ENCODE results near the gene EIPR1. TPM values are rescaled to one million over a fixed set of nuclear protein-coding genes. Genes with fewer than 3 reads are reported as not detected.
"Not testable (repeated sequence)": the region's sequence is repeated elsewhere in the genome, so short reads cannot be mapped to it uniquely, and the experiment has no call there.

The EIPR1 gene
- total and polyA plus RNA-seq, 9 donors, result 16.9 to 22.8 (median 18.7) TPM

GRCh38 chr2:3387644-3388411 is 10.2 kb upstream of the EIPR1 start:
- Histone ChIP-seq H3K36me3 (ENCODE audit: control insufficient read depth, insufficient read depth, low read length) (peaks cover 45% of the 10 kb centered on the region), H3K27ac (ENCODE audit: low read length) (no peak overlapping the region), H3K27me3 (ENCODE audit: control insufficient read depth, insufficient read depth, low read length) (no peaks in the 10 kb centered on the region), H3K4me1 (ENCODE audit: control insufficient read depth, insufficient read depth, low read length) (no peaks in the 10 kb centered on the region), H3K9me3 (replicated peaks; ENCODE audit: control insufficient read depth, low read depth, low read length) (no peaks in the 10 kb centered on the region), H3K4me3 (ENCODE audit: low read length) (no peak overlapping the region)
- DNase-seq, result no peak
- 90% methylated on average over 89 of the region's 89 CpGs for WGBS (ENCODE audit: insufficient coverage)

- no peak overlapping the region for H3K4me3 ChIP-seq (ENCODE audit: low read length)
- H3K9me3 ChIP-seq (replicated peaks; ENCODE audit: control insufficient read depth, low read depth, low read length), result no peaks in the 10 kb centered on the region
- DNase-seq, result no peak
- H3K4me1 ChIP-seq (ENCODE audit: control insufficient read depth, insufficient read depth, low read length), result no peaks in the 10 kb centered on the region
- WGBS (ENCODE audit: insufficient coverage), result 96% methylated on average over 3 of the region's 5 CpGs
- peak overlapping the region; percentile 35 for H3K27ac ChIP-seq (ENCODE audit: low read length)
- peaks cover 41% of the 10 kb centered on the region for H3K36me3 ChIP-seq (ENCODE audit: control insufficient read depth, insufficient read depth, low read length)
- no peaks in the 10 kb centered on the region for H3K27me3 ChIP-seq (ENCODE audit: control insufficient read depth, insufficient read depth, low read length)
Observed at GRCh38 chr2:3387011-3387410, 9.4 kb upstream of the EIPR1 start.

GRCh38 chr2:3386448-3386958 is 8.9 kb upstream of the EIPR1 start:
- Histone ChIP-seq H3K9me3 (replicated peaks; ENCODE audit: control insufficient read depth, low read depth, low read length) (no peaks in the 10 kb centered on the region), H3K4me3 (ENCODE audit: low read length) (no peak overlapping the region), H3K27me3 (ENCODE audit: control insufficient read depth, insufficient read depth, low read length) (no peaks in the 10 kb centered on the region), H3K27ac (ENCODE audit: low read length) (peak overlapping the region; percentile 35), H3K36me3 (ENCODE audit: control insufficient read depth, insufficient read depth, low read length) (peaks cover 35% of the 10 kb centered on the region), H3K4me1 (ENCODE audit: control insufficient read depth, insufficient read depth, low read length) (no peaks in the 10 kb centered on the region)
- peak; percentile 24 for DNase-seq
- WGBS (ENCODE audit: insufficient coverage), result 77% methylated on average over 7 of the region's 10 CpGs

- no peaks in the 10 kb centered on the region for H3K9me3 ChIP-seq (replicated peaks; ENCODE audit: control insufficient read depth, low read depth, low read length)
- DNase-seq, result peak; percentile 94
- no peaks in the 10 kb centered on the region for H3K27me3 ChIP-seq (ENCODE audit: control insufficient read depth, insufficient read depth, low read length)
- H3K36me3 ChIP-seq (ENCODE audit: control insufficient read depth, insufficient read depth, low read length), result peaks cover 10% of the 10 kb centered on the region
- H3K4me1 ChIP-seq (ENCODE audit: control insufficient read depth, insufficient read depth, low read length), result peaks cover 26% of the 10 kb centered on the region
- WGBS (ENCODE audit: insufficient coverage), result under 1% methylated on average over 52 of the region's 61 CpGs
- H3K4me3 ChIP-seq (ENCODE audit: low read length), result peak within 1 kb of the TSS; percentile 90
- peak within 1 kb of the TSS; percentile 95 for H3K27ac ChIP-seq (ENCODE audit: low read length)
Observed at GRCh38 chr2:3379647-3380534, 2.3 kb upstream of the EIPR1 start, which contains the start of gene TRAPPC12. Gene TRAPPC12 (plus strand): TSS chr2:3379694. CDS start chr2:3387624, 7,930 bp downstream.

GRCh38 chr2:3379339-3379646 is 1.7 kb upstream of the EIPR1 start:
- H3K27me3 ChIP-seq (ENCODE audit: control insufficient read depth, insufficient read depth, low read length), result no peaks in the 10 kb centered on the region
- DNase-seq, result no peak
- WGBS (ENCODE audit: insufficient coverage), result 0% methylated on average over 5 of the region's 8 CpGs
- H3K9me3 ChIP-seq (replicated peaks; ENCODE audit: control insufficient read depth, low read depth, low read length), result no peaks in the 10 kb centered on the region
- peak overlapping the region; percentile 95 for H3K27ac ChIP-seq (ENCODE audit: low read length)
- H3K4me3 ChIP-seq (ENCODE audit: low read length), result peak overlapping the region; percentile 90
- H3K36me3 ChIP-seq (ENCODE audit: control insufficient read depth, insufficient read depth, low read length), result peaks cover 10% of the 10 kb centered on the region
- peaks cover 26% of the 10 kb centered on the region for H3K4me1 ChIP-seq (ENCODE audit: control insufficient read depth, insufficient read depth, low read length)

- 0% methylated on average over 7 of the region's 8 CpGs for WGBS (ENCODE audit: insufficient coverage)
- Histone ChIP-seq H3K27ac (ENCODE audit: low read length) (peak overlapping the region; percentile 74), H3K4me1 (ENCODE audit: control insufficient read depth, insufficient read depth, low read length) (peaks cover 26% of the 10 kb centered on the region), H3K36me3 (ENCODE audit: control insufficient read depth, insufficient read depth, low read length) (peaks cover 5% of the 10 kb centered on the region), H3K9me3 (replicated peaks; ENCODE audit: control insufficient read depth, low read depth, low read length) (no peaks in the 10 kb centered on the region), H3K4me3 (ENCODE audit: low read length) (peak overlapping the region; percentile 72), H3K27me3 (ENCODE audit: control insufficient read depth, insufficient read depth, low read length) (no peaks in the 10 kb centered on the region)
- peak; percentile 77 for DNase-seq
Observed at GRCh38 chr2:3377279-3377611, 373 bp downstream of the EIPR1 start.

GRCh38 chr2:3376821-3377220 is 797 bp downstream of the EIPR1 start:
- no peak overlapping the region for H3K4me3 ChIP-seq (ENCODE audit: low read length)
- H3K36me3 ChIP-seq (ENCODE audit: control insufficient read depth, insufficient read depth, low read length), result peaks cover 5% of the 10 kb centered on the region
- H3K9me3 ChIP-seq (replicated peaks; ENCODE audit: control insufficient read depth, low read depth, low read length), result no peaks in the 10 kb centered on the region
- 68% methylated on average over 3 of the region's 6 CpGs for WGBS (ENCODE audit: insufficient coverage)
- no peak overlapping the region for H3K27ac ChIP-seq (ENCODE audit: low read length)
- no peak for DNase-seq
- H3K4me1 ChIP-seq (ENCODE audit: control insufficient read depth, insufficient read depth, low read length), result peaks cover 26% of the 10 kb centered on the region
- no peaks in the 10 kb centered on the region for H3K27me3 ChIP-seq (ENCODE audit: control insufficient read depth, insufficient read depth, low read length)

- DNase-seq; H3K27ac ChIP-seq (ENCODE audit: low read length); H3K27me3 ChIP-seq (ENCODE audit: control insufficient read depth, insufficient read depth, low read length); H3K9me3 ChIP-seq (replicated peaks; ENCODE audit: control insufficient read depth, low read depth, low read length); H3K36me3 ChIP-seq (ENCODE audit: control insufficient read depth, insufficient read depth, low read length); H3K4me3 ChIP-seq (ENCODE audit: low read length); H3K4me1 ChIP-seq (ENCODE audit: control insufficient read depth, insufficient read depth, low read length): not testable (repeated sequence)
- WGBS (ENCODE audit: insufficient coverage), result 95% methylated on average over 8 of the region's 34 CpGs
Observed at GRCh38 chr2:3369340-3370181, 8.1 kb downstream of the EIPR1 start.

- Histone ChIP-seq H3K27me3 (ENCODE audit: control insufficient read depth, insufficient read depth, low read length) (no peaks in the 10 kb centered on the region), H3K36me3 (ENCODE audit: control insufficient read depth, insufficient read depth, low read length) (no peaks in the 10 kb centered on the region), H3K4me3 (ENCODE audit: low read length) (no peak overlapping the region), H3K27ac (ENCODE audit: low read length) (no peak overlapping the region), H3K4me1 (ENCODE audit: control insufficient read depth, insufficient read depth, low read length) (no peaks in the 10 kb centered on the region), H3K9me3 (replicated peaks; ENCODE audit: control insufficient read depth, low read depth, low read length) (no peaks in the 10 kb centered on the region)
- WGBS (ENCODE audit: insufficient coverage), result 86% methylated on average over 4 of the region's 4 CpGs
- DNase-seq, result no peak
Observed at GRCh38 chr2:3368261-3368722, 9.3 kb downstream of the EIPR1 start.

Data from muscle of leg (tissue), 11 donors.